Fibroblast of skin of left quadriceps (primary cell): ENCODE results near the gene MSH5.
"Not testable (repeated sequence)": the region's sequence is repeated elsewhere in the genome, so short reads cannot be mapped to it uniquely, and the experiment has no call there.

Source experiments
- DNase-seq, 2 experiments: peaks; one replicate each; pipeline ENCODE4 v3.0.0-alpha.2; 2013; ENCODE audit warnings: low read depth in 2 of 2

The MSH5 gene

GRCh38 chr6:31739639-31740396 is at the start of gene MSH5:
MSH5 (plus strand) TSS chr6:31740005; CDS start chr6:31740467, 462 bp downstream.
- DNase-seq: peak; percentile 98

GRCh38 chr6:31690231-31691077 is 49.4 kb upstream of the MSH5 start:
- DNase-seq: no peak

GRCh38 chr6:31691078-31691463 is 48.7 kb upstream of the MSH5 start:
- DNase-seq: no peak

GRCh38 chr6:31691564-31692108 is 48.2 kb upstream of the MSH5 start:
- no peak for DNase-seq

- DNase-seq: no peak
Observed at GRCh38 chr6:31692353-31692752, 47.5 kb upstream of the MSH5 start.

- no peak for DNase-seq
Observed at GRCh38 chr6:31692886-31693285, 46.9 kb upstream of the MSH5 start.

GRCh38 chr6:31693535-31693934 is 46.3 kb upstream of the MSH5 start:
- DNase-seq: no peak

- no peak for DNase-seq
Observed at GRCh38 chr6:31697555-31697954, 42.2 kb upstream of the MSH5 start.

- no peak for DNase-seq
Observed at GRCh38 chr6:31700740-31701401, 38.9 kb upstream of the MSH5 start.

GRCh38 chr6:31701666-31702404 is 38.0 kb upstream of the MSH5 start:
- DNase-seq: no peak

- no peak for DNase-seq
Observed at GRCh38 chr6:31702405-31702818, 37.4 kb upstream of the MSH5 start.

- peak; percentile 96 to 97 for DNase-seq
Observed at GRCh38 chr6:31702819-31703716, 36.7 kb upstream of the MSH5 start, which contains the start of gene ABHD16A. ABHD16A (minus strand) TSS chr6:31703324; CDS start chr6:31703281, 43 bp downstream.

GRCh38 chr6:31705931-31706330 is 33.9 kb upstream of the MSH5 start:
- no peak for DNase-seq

- DNase-seq: no peak
Observed at GRCh38 chr6:31706599-31706998, 33.2 kb upstream of the MSH5 start, which contains the start of gene LY6G6F. LY6G6F (plus strand) TSS chr6:31706866; CDS start chr6:31706907, 41 bp downstream.

- DNase-seq: no peak
Observed at GRCh38 chr6:31707701-31708100, 32.1 kb upstream of the MSH5 start.

- no peak for DNase-seq
Observed at GRCh38 chr6:31708224-31708623, 31.6 kb upstream of the MSH5 start.

- DNase-seq: not testable (repeated sequence)
Observed at GRCh38 chr6:31709157-31709556, 30.6 kb upstream of the MSH5 start.

GRCh38 chr6:31710523-31711219 is 29.1 kb upstream of the MSH5 start:
- no peak for DNase-seq

GRCh38 chr6:31711233-31711632 is 28.6 kb upstream of the MSH5 start:
- no peak for DNase-seq
